Dermis microvascular lymphatic vessel endothelial cell (primary cell): ENCODE measurements around the gene PMFBP1. TPM values are rescaled to one million over a fixed set of nuclear protein-coding genes. Genes with fewer than 3 reads are reported as not detected.

Experiments used
- DNase-seq, 2 donors: peaks; one replicate each; pipeline versions ENCODE4 v3.0.0 to v3.0.0-alpha.2; 2010; ENCODE audit warnings: low read depth in 2 of 2
- total RNA-seq: library from RNA; depleted of rRNA; stranded (reverse); fragments of >200 nt; gene quantifications from 2 replicates; pipeline ENCODE4 v1.2.1, GENCODE V29; 2014

PMFBP1 gene
- total RNA-seq, 1 donor from 2014 or later, result under 0.01 TPM

DNA sequence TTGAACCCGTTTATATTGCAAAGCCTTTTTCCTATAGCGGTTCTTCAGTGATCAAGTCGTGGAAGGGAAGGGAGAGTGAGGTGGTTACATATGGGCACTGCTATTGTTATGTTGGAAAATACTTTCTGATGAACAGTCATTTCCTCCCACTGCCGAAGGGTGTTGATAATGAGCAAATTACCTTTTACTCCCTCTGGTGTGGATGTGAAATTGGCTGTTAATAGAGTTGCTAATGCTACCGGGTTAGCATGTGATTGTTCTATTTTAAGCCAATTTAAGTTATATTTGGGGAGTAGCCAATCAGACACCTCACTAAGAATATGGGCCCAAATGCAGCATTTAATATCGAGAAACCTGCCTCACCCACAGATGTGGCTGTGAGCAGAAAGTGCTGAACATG lies 15.6 kb upstream of the PMFBP1 start:
- peak in 1 of 2 donors; percentile 25 for DNase-seq

DNA sequence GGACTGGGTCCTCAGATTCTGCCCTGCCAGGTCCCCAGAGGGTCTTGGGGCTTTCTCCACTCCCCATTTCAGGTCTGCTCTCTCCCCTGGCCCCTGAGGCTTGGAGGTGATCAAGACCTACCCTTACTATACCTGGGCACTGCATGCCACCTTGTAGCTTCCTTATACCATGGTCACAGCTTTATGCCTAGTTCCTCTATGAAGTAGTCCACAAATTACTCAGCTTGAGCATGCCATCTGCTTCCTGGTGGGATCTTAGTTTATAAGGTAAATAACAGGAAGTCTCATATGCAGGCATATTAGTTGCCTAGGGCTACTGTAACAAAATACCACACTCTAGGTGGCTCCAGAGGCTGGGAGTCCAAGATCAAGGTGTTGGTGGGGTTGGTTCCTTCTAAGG lies 11.0 kb upstream of the PMFBP1 start:
- no peak for DNase-seq

- no peak for DNase-seq
Observed at GRCh38 chr16:72179204-72179970, 7.4 kb upstream of the PMFBP1 start.

GRCh38 chr16:72174726-72175125 lies 2.8 kb upstream of the PMFBP1 start:
- DNase-seq, result no peak

GRCh38 chr16:72173997-72174396 lies 2.0 kb upstream of the PMFBP1 start:
- no peak for DNase-seq

DNA sequence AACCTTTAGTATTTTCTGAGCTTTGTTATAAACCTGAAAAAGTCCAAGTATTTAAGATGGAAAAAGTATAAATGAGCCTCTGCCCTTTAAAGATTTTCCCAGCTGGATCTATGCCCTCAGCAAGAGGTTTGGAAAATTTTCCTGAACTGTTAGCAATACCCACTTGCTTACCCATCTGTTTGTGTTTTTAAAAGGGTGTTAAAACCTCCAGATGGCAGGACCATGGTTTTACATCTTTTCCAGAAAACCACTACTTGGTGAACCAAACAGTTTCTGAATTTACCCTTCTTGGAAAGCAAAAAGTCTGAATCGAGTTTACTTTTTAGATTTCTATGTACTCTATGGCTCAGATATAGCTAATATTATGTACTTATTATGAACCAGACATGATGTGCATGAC lies 719 bp downstream of the PMFBP1 start:
- DNase-seq, result no peak

- DNase-seq, result no peak
Observed at GRCh38 chr16:72169708-72170107, 2.2 kb downstream of the PMFBP1 start.

DNA sequence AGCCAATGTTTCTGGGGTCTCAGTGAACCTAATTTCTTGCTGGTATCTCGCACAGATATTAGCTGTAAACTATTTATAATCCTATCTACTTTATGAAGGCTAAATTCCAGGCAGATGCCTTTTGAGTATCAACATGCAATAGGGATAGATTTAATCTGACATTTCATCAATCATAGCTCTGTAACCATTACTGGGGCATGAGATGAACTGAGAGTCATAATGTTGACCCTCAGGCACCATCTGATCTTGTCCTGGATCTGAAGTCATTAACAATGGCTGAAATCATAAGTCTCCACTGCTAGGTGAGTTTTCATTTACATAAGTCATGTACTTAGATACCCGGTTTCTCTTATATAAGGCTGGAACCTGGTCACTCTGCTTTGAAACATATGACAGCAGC lies 3.6 kb downstream of the PMFBP1 start:
- DNase-seq, result no peak

GRCh38 chr16:72166954-72167561 lies 4.9 kb downstream of the PMFBP1 start:
- DNase-seq, result no peak

- DNase-seq, result no peak
Observed at GRCh38 chr16:72166151-72166550, 5.8 kb downstream of the PMFBP1 start.

DNA sequence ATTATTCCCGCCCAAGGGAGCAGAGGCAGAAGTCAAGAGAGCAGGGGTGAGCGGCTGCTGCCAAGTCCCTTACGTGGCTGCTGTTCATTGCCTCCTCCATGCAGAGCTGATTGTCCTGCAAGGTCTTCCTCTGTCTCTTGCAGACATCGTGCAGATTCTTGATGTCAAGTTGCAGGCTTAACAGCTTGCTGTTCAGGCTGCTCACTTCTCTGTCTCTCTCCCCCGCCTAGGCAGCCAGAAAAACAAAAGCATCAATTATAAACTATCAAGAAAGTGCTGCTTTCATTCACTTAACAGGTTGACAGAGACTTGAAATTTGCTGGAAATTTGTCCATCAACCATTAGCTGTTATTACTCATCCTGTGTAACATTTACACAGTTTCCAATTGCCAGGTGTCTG lies 7.3 kb downstream of the PMFBP1 start:
- no peak for DNase-seq

- DNase-seq, result no peak
Observed at GRCh38 chr16:72162105-72162692, 9.8 kb downstream of the PMFBP1 start.

DNA sequence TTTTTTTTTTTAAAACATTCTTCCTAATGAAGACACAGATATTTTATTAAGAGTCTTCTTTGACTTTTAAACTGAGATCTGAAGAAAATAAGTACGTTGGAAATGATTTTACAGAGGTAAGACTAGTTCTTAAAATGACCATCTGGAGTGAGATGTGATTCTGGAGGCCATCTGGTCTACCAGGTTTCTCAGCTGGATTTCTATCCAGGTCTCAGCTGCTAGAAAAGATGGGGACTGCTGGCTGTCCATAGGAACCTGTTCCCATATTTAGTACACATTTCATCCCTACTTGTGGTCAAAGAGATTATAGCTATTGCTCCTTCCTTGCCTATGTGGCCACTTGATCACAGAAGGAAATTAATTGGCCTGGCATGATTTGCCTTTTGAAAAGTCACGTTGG lies 12.2 kb downstream of the PMFBP1 start:
- no peak for DNase-seq

- no peak for DNase-seq
Observed at GRCh38 chr16:72159386-72159785, 12.6 kb downstream of the PMFBP1 start.

- DNase-seq, result peak in 1 of 2 donors; percentile 2
Observed at GRCh38 chr16:72149676-72150464, 22.1 kb downstream of the PMFBP1 start.

DNA sequence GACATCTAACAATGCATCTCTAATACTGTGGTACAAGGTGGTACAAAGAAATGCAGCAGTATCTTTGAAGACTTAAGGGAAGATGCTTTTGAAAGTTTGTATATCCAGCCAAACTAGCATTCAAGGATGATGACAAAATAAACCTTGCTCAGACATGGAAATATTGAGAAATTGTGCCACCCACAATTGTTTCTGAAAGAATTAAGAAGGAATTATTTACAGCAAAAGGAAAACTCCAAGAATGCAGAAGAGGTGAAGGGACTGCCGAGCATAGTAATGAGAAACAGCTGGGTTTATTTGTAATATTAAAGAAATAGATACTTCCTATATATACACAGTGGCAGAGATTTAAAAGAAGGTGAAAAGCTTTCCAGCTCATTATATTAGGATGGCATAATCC lies 29.5 kb downstream of the PMFBP1 start:
- DNase-seq, result no peak

- DNase-seq, result no peak
Observed at GRCh38 chr16:72139908-72140307, 32.0 kb downstream of the PMFBP1 start.

- DNase-seq, result no peak
Observed at GRCh38 chr16:72138064-72138572, 33.8 kb downstream of the PMFBP1 start.

DNA sequence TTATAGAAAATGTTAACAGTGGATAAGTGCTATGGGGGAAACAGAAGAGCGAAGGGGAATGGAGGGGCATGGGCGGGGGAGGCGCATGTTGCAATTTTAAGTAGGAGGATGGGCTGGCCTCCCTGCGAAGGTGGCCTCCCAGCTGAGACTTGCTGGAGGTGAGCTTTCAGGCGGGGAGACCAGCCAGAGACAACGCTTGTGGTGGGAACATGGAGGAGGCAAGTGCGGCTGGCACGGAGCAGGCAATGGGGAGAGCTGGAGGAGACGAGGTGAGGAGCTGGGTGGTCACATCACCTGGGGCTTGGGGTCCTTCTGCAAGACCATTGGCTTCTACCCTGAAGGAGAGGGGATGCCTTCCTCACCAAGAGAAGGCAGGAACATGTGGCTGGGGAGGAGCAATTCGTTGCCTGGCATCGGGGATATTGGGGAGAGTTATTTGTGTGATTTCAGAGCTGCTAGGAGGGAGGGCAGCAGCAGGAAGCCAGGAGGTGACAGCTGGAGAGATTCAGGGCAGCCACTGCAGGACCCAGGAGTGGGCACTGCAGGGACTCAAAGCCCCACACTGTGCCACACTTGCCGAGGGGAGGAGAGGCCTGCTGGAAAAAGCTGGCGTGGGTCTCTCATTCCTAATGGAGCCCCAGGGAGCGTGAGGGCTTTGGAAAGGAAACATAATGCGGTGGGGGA lies 34.4 kb downstream of the PMFBP1 start:
- no peak for DNase-seq

DNA sequence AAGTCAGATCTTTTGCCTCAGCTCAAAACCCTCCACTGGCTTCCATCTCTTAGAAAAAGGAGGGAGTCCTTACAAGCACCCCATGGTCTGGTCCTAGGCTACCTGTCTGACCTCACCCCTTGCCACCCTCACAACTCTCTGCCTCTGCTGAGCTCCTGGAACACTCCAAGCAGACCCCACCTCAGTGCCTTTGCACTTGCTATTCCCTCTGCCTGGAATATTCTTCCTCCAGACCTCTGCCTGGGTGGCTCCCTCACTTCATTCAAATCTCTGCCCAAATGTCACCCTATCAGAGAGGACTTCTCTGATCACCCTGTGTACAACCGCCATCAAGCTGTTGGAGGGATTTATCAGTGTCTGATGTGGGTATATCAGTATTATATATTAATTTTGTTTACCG lies 37.4 kb downstream of the PMFBP1 start:
- no peak for DNase-seq

- no peak for DNase-seq
Observed at GRCh38 chr16:72132726-72133125, 39.2 kb downstream of the PMFBP1 start.
